Measurements from ENCODE around the gene VPS26C. TPM values are rescaled to one million over a fixed set of nuclear protein-coding genes. Genes with fewer than 3 reads are reported as not detected.

Gene VPS26C
- total and polyA plus RNA-seq, 2 of the 13 experiments (the other 11 are each of a cell fraction or from before 2014, with no cell fraction given) = 30.3 to 39.7 TPM

DNA sequence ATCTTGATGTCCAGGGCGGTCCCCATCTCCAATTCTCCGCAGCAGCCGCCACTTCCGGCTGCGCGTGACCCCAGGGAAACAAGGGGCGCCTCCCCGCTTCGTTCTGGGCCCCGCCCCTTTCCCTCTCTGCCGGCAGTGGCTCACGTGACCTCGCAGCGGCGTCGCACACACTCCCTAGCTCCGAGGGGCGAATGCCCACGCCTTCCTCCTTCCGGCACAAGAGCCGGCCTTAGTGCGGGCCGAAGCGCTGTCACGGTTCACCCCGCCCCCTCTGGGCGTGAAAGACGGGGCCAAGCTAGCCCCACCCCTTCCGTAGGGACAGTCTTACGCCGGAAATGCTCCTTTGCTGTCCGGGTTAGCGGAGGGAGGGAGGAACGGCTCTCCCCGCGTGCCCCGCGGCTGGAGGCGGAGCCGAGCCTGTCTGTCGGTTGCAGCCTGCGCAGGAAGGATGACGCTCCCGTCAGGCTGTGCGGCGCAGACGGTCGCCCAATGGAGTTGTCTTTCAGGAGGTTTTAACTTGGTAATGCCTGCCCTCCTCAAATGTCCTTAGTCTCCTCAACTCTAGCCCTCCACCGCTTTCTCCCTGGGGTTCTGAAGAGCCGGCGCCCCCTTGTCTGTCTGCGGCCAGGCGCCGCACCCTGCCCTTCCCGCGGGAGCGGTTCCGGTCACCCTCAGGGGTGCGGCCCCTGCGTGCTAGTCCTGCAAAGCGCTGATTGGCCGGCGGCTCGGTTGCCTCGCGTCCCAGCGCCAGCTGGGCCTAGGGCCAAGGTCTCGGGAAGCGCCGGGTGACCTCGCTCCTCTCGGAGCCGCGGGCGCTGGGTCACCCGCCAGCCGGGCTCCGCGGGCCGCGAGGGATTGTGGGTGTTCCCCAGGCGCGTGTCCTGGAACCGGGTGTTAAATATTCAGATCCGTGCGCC, at the start of gene VPS26C (continued):
- no peak for TF ChIP-seq ZBTB39 (CRISPR knock-in tag; IDR thresholded peaks at IDR 0.05)
- TF ChIP-seq TSC22D2 (CRISPR knock-in tag; IDR thresholded peaks at IDR 0.05; ENCODE audit: borderline replicate concordance) = no peak
- TF ChIP-seq MYPOP (CRISPR knock-in tag; IDR thresholded peaks at IDR 0.05) = peak; percentile 74
- no peak; the same call in 1 of the 2 replicates for TF ChIP-seq CENPT (CRISPR knock-in tag; IDR thresholded peaks at IDR 0.05; ENCODE audit: low read depth)
- TF ChIP-seq, protein P1, sequence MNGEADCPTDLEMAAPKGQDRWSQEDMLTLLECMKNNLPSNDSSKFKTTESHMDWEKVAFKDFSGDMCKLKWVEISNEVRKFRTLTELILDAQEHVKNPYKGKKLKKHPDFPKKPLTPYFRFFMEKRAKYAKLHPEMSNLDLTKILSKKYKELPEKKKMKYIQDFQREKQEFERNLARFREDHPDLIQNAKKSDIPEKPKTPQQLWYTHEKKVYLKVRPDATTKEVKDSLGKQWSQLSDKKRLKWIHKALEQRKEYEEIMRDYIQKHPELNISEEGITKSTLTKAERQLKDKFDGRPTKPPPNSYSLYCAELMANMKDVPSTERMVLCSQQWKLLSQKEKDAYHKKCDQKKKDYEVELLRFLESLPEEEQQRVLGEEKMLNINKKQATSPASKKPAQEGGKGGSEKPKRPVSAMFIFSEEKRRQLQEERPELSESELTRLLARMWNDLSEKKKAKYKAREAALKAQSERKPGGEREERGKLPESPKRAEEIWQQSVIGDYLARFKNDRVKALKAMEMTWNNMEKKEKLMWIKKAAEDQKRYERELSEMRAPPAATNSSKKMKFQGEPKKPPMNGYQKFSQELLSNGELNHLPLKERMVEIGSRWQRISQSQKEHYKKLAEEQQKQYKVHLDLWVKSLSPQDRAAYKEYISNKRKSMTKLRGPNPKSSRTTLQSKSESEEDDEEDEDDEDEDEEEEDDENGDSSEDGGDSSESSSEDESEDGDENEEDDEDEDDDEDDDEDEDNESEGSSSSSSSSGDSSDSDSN (CRISPR knock-in tag; IDR thresholded peaks at IDR 0.05) = peak; percentile 88
- TF ChIP-seq, protein P2, sequence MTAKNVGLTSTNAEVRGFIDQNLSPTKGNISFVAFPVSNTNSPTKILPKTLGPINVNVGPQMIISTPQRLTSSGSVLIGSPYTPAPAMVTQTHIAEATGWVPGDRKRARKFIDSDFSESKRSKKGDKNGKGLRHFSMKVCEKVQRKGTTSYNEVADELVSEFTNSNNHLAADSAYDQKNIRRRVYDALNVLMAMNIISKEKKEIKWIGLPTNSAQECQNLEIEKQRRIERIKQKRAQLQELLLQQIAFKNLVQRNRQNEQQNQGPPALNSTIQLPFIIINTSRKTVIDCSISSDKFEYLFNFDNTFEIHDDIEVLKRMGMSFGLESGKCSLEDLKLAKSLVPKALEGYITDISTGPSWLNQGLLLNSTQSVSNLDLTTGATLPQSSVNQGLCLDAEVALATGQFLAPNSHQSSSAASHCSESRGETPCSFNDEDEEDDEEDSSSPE (CRISPR knock-in tag; IDR thresholded peaks at IDR 0.05) = peak; percentile 54
- TF ChIP-seq ZNF556 (CRISPR knock-in tag; IDR thresholded peaks at IDR 0.05; ENCODE audit: borderline replicate concordance) = peak; percentile 85; the same call in 1 of the 2 replicates
- TF ChIP-seq RELA (CRISPR knock-in tag; IDR thresholded peaks at IDR 0.05) = no peak
- TF ChIP-seq BRF2 (CRISPR knock-in tag; IDR thresholded peaks at IDR 0.05) = 0 out of 2 replicates have a peak, but pooled peaks have one; percentile 57
- TF ChIP-seq MIER3 (CRISPR knock-in tag; IDR thresholded peaks at IDR 0.05; ENCODE audit: borderline replicate concordance) = peak; percentile 41; the same call in 1 of the 2 replicates
- TF ChIP-seq ZBTB21 (CRISPR knock-in tag; IDR thresholded peaks at IDR 0.05) = no peak
- TF ChIP-seq MLLT10 (CRISPR knock-in tag; IDR thresholded peaks at IDR 0.05) = no peak
- TF ChIP-seq SPEN (CRISPR knock-in tag; IDR thresholded peaks at IDR 0.05; ENCODE audit: low read depth) = peak; percentile 54
- no peak; the same call in 1 of the 2 replicates for TF ChIP-seq SUZ12 (IDR thresholded peaks at IDR 0.05; ENCODE audit: low read depth, low read length)
- peak; percentile 69 for TF ChIP-seq ZNF547 (CRISPR knock-in tag; IDR thresholded peaks at IDR 0.05)
- no peak; the same call in 1 of the 2 replicates for TF ChIP-seq ARID3A (IDR thresholded peaks at IDR 0.05; ENCODE audit: low read depth, low read length)

Measured in HepG2 (cell line).